ENCODE measurements around the gene REX1BD. TPM values are rescaled to one million over a fixed set of nuclear protein-coding genes. Genes with fewer than 3 reads are reported as not detected.
A peak's percentile ranks its signal among the peaks of the same experiment; 100 is the strongest.

The REX1BD gene
- total and polyA plus RNA-seq, 2 of the 13 experiments (the other 11 are each of a cell fraction or from before 2014, with no cell fraction given): 7.5 to 25.4 TPM

DNA sequence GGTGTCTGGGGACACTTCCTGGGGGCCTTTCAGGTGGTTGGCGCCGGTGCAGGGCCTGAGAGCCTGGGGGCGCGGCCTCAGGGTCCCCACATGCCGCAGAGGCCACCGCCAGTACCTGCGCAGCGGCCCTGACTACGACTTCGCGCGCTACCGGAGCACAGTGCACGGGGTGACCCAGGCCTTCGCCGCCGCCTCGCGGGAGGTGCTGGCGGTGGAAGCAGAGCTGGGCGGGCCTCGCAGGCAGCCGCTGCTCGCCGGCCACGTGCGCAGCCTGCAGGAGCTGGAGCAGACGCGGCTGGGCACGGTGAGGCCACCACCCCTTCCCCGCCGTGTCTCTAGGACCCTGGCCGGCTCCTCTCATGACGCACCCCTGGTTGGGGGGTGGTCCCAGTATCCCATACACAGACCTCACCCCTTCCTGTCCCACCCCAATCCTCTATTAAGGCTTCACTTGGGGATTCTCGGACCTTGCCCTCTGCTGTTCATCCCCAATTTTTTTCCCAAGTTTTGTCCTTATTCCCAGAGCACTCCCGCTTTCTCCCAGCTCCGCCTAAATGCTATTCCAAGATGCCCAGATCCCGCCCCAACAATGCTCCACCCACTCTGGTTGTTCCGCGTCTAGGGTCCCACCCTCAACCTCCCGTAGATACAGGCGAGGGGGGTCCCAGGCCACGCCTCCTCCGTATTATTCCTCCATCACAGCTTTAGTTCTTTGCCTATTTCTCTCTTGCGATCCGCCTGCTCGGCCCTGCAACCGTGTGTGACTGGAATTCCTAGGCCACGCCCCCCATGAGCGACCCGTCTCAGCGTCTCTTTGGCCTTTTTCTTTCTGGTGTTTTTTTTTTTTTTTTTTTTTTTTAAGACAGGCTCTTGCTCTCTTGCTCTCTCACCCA lies 1.0 kb downstream of the REX1BD start (continued):
- TF ChIP-seq, protein P1, sequence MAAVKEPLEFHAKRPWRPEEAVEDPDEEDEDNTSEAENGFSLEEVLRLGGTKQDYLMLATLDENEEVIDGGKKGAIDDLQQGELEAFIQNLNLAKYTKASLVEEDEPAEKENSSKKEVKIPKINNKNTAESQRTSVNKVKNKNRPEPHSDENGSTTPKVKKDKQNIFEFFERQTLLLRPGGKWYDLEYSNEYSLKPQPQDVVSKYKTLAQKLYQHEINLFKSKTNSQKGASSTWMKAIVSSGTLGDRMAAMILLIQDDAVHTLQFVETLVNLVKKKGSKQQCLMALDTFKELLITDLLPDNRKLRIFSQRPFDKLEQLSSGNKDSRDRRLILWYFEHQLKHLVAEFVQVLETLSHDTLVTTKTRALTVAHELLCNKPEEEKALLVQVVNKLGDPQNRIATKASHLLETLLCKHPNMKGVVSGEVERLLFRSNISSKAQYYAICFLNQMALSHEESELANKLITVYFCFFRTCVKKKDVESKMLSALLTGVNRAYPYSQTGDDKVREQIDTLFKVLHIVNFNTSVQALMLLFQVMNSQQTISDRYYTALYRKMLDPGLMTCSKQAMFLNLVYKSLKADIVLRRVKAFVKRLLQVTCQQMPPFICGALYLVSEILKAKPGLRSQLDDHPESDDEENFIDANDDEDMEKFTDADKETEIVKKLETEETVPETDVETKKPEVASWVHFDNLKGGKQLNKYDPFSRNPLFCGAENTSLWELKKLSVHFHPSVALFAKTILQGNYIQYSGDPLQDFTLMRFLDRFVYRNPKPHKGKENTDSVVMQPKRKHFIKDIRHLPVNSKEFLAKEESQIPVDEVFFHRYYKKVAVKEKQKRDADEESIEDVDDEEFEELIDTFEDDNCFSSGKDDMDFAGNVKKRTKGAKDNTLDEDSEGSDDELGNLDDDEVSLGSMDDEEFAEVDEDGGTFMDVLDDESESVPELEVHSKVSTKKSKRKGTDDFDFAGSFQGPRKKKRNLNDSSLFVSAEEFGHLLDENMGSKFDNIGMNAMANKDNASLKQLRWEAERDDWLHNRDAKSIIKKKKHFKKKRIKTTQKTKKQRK (IDR thresholded peaks at IDR 0.05; ENCODE audit: low read length): no peak
- TF ChIP-seq ZSCAN22 (CRISPR knock-in tag; IDR thresholded peaks at IDR 0.05) (no peak; the same call in 1 of the 2 replicates), ZNF383 (CRISPR knock-in tag; IDR thresholded peaks at IDR 0.05; ENCODE audit: borderline replicate concordance) (no peak), TAF1 (CRISPR knock-in tag; IDR thresholded peaks at IDR 0.05) (no peak; the same call in 1 of the 2 replicates), ZNF546 (CRISPR knock-in tag; conservative IDR thresholded peaks at IDR 0.05) (peak; percentile 94), SIN3B (IDR thresholded peaks at IDR 0.05; ENCODE audit: low read length) (no peak), KDM5B (CRISPR knock-in tag; IDR thresholded peaks at IDR 0.05; ENCODE audit: borderline replicate concordance) (peak; percentile 96), NAIF1 (CRISPR knock-in tag; IDR thresholded peaks at IDR 0.05; ENCODE audit: borderline replicate concordance) (no peak; the same call in 1 of the 2 replicates), ZNF468 (CRISPR knock-in tag; IDR thresholded peaks at IDR 0.05) (peak; percentile 99), ZNF564 (CRISPR knock-in tag; IDR thresholded peaks at IDR 0.05) (peak; percentile 93), HOXA7 (CRISPR knock-in tag; IDR thresholded peaks at IDR 0.05) (0 out of 2 replicates have a peak, but pooled peaks have one; percentile 77), HOXD1 (CRISPR knock-in tag; IDR thresholded peaks at IDR 0.05) (peak; percentile 72; the same call in 1 of the 2 replicates), DPF2 (CRISPR knock-in tag; IDR thresholded peaks at IDR 0.05; ENCODE audit: borderline replicate concordance, low read depth) (no peak; the same call in 1 of the 2 replicates), ZNF547 (CRISPR knock-in tag; IDR thresholded peaks at IDR 0.05) (peak; percentile 83; the same call in 1 of the 2 replicates), ZNF496 (CRISPR knock-in tag; IDR thresholded peaks at IDR 0.05; ENCODE audit: insufficient replicate concordance) (no peak), ZNF768 (CRISPR knock-in tag; IDR thresholded peaks at IDR 0.05) (no peak; the same call in 1 of the 2 replicates)
- TF ChIP-seq, protein P2, sequence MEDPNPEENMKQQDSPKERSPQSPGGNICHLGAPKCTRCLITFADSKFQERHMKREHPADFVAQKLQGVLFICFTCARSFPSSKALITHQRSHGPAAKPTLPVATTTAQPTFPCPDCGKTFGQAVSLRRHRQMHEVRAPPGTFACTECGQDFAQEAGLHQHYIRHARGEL (CRISPR knock-in tag; IDR thresholded peaks at IDR 0.05): peak; percentile 79; the same call in 1 of the 2 replicates
- TF ChIP-seq, protein P3, sequence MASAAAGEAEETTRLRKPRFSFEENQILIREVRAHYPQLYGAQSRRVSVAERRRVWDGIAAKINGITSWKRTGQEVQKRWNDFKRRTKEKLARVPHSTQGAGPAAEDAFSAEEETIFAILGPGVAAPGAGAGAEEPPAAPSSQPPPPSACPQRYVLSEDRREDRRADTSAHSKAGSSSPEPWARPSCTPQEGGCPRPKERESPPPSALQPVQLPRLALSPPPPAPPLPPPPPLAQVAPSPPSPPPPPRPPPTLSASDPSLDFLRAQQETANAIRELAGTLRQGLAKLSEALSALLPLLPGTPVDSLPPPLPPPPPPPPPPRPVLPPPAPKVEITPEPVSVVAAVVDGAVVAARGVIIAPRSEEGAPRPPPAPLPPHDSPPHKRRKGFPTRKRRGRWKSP (CRISPR knock-in tag; IDR thresholded peaks at IDR 0.05): peak; percentile 71; the same call in 1 of the 2 replicates
- TF ChIP-seq, protein P4, sequence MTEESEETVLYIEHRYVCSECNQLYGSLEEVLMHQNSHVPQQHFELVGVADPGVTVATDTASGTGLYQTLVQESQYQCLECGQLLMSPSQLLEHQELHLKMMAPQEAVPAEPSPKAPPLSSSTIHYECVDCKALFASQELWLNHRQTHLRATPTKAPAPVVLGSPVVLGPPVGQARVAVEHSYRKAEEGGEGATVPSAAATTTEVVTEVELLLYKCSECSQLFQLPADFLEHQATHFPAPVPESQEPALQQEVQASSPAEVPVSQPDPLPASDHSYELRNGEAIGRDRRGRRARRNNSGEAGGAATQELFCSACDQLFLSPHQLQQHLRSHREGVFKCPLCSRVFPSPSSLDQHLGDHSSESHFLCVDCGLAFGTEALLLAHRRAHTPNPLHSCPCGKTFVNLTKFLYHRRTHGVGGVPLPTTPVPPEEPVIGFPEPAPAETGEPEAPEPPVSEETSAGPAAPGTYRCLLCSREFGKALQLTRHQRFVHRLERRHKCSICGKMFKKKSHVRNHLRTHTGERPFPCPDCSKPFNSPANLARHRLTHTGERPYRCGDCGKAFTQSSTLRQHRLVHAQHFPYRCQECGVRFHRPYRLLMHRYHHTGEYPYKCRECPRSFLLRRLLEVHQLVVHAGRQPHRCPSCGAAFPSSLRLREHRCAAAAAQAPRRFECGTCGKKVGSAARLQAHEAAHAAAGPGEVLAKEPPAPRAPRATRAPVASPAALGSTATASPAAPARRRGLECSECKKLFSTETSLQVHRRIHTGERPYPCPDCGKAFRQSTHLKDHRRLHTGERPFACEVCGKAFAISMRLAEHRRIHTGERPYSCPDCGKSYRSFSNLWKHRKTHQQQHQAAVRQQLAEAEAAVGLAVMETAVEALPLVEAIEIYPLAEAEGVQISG (CRISPR knock-in tag; IDR thresholded peaks at IDR 0.05): no peak
- TF ChIP-seq, protein P5, sequence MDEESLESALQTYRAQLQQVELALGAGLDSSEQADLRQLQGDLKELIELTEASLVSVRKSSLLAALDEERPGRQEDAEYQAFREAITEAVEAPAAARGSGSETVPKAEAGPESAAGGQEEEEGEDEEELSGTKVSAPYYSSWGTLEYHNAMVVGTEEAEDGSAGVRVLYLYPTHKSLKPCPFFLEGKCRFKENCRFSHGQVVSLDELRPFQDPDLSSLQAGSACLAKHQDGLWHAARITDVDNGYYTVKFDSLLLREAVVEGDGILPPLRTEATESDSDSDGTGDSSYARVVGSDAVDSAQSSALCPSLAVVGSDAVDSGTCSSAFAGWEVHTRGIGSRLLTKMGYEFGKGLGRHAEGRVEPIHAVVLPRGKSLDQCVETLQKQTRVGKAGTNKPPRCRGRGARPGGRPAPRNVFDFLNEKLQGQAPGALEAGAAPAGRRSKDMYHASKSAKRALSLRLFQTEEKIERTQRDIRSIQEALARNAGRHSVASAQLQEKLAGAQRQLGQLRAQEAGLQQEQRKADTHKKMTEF (CRISPR knock-in tag; IDR thresholded peaks at IDR 0.05): no peak
